Stimulated activated effector memory CD8-positive, alpha-beta T cell treated with anti-CD3 and anti-CD28 coated beads, Interleukin-12 subunit alpha, Interleukin-12 subunit beta, amount 100 ng/mL, for 72 hours (primary cell): Measurements from ENCODE around the gene CCNL1.
"Not testable (repeated sequence)": the region's sequence is repeated elsewhere in the genome, so short reads cannot be mapped to it uniquely, and the experiment has no call there.

Source experiments
- ATAC-seq: fragments of 150-1000 bp; cut with Tn5 transposase; 2 replicates; pipeline ENCODE4 v1.10.0; 2021
- DNase-seq, 2 donors: peaks; one replicate each; pipeline ENCODE4 v3.0.0; 2021 to 2022; ENCODE audit warnings: low spot score in 2 of 2
- H3K27ac Mint-ChIP-seq: one replicate; pipeline ENCODE4 v1.8.0; 2022; ENCODE audit warnings: mild to moderate bottlenecking, mixed read lengths
- H3K36me3 Mint-ChIP-seq: one replicate; pipeline ENCODE4 v1.8.0; 2022; ENCODE audit warnings: mild to moderate bottlenecking, mixed read lengths
- H3K4me1 Mint-ChIP-seq: one replicate; pipeline ENCODE4 v1.8.0; 2022; ENCODE audit warnings: mixed read lengths
- H3K4me3 Mint-ChIP-seq: one replicate; pipeline ENCODE4 v1.8.0; 2022; ENCODE audit warnings: mild to moderate bottlenecking, mixed read lengths
- H3K9me3 Mint-ChIP-seq: one replicate; pipeline ENCODE4 v1.8.0; 2022; ENCODE audit warnings: mixed read lengths

Gene CCNL1

DNA sequence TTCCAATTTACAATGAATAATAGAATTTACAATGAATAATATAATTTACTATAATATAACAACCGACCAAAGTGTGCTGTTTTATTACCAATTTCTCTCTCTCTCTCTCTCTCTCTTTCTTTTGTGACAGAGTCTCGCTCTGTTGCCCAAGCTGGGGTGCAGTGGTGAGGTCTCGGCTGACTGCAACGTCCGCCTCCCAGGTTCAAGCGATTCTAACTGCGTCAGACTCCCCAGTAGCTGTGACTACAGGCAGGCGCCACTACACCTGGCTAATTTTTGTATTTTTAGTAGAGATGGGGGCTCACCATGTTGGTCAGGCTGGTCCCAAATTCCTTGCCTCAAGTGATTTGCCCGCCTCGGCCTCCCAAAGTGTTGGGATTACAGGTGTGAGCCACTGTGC, 17.0 kb upstream of the CCNL1 start:
- ATAC-seq (no peak), DNase-seq (no peak)
- Mint-ChIP-seq H3K9me3 (no peaks in the 10 kb centered on the region), H3K4me3 (no peak overlapping the region), H3K4me1 (peaks cover 7% of the 10 kb centered on the region), H3K27ac (no peak overlapping the region), H3K36me3 (peaks cover 16% of the 10 kb centered on the region)

DNA sequence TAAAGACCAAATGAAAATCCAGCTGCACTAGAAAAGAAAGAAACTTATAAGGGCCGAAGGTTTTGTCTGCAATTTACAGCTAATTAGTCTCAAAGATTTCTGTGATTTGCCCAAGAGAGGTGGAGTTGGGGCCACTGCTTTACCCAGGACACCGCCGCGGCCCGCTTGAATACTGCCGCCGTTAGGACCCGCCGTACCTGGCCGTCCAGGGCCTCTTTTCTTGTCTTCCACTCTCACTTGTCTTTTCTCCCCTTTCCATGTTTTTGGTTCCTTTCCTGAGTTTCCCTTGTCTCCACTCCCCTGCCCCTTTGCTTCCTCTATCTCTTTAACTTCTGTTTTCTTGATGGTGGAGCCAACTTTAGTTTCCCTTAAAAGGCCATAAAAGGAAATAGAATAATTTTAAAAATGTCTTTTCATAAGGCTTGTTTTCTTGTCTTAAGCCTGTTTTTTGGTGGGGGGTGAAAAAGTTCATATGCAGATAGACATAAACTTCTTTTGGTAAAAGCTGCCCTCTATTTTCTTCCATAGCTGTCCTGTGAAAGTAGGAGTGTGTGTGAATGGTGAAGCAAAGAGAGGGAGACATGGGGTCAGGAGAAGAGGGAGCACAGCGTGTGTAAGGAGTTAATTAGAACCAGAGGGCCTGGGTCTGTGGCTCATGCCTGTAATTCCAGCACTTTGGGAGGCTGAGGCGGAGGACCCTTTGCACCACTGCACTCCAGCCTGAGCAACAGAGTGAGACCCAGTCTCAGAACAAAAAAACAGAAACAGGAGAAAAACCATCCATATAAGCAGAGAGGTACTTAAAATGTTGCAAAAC, 16.0 kb upstream of the CCNL1 start:
- Mint-ChIP-seq H3K27ac (peak overlapping the region; percentile 98), H3K4me3 (peak overlapping the region; percentile 77), H3K9me3 (no peaks in the 10 kb centered on the region), H3K36me3 (peaks cover 16% of the 10 kb centered on the region), H3K4me1 (peaks cover 7% of the 10 kb centered on the region)
- ATAC-seq (no peak), DNase-seq (no peak)

DNA sequence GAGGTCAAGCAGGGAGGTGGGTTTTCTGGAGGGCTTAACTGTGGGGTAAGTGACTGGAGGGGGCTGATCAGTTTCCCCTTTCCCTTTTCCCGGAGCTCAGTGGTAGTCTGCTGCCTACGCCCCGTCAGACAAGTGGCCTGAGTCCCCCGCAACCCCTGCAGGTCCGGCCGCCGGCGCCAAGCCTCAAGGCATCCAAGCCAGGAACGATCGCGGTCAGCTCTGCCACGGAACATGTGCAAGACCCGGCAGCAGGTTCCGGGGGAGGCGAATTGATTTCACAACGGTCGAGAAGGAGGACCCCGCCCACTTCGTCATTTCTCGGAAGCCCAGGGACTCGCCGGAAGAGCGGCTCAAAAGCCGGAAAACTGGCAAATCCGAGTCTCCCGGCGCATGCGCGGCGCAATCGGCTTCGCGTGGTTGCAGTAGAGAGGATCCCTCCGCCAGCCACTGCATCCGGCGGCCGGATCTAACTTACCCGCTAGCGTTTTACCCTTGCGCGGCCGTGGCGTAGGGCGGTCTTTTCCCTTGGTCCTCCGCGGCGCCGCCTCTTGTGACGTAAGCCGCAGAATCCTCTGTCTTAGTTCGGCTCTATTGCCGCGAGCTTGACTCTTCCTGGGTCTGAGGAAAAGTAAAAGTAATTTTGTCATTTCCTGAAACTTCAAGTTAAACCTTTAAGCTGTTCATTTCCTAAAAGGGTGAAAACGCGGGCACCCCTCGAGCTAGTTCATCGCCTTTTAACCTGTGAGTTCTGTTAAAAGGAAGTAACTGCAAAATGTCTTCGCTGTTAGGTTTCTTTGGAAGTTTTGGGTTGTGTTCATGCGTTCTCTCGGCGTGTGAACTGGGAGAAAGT, 14.9 kb upstream of the CCNL1 start:
- ATAC-seq (peak; percentile 99), DNase-seq (peak; percentile 92 to 99)
- Mint-ChIP-seq H3K27ac (peak overlapping the region; percentile 98), H3K4me3 (peak overlapping the region; percentile 77), H3K4me1 (peaks cover 7% of the 10 kb centered on the region), H3K36me3 (peaks cover 16% of the 10 kb centered on the region), H3K9me3 (no peaks in the 10 kb centered on the region)

DNA sequence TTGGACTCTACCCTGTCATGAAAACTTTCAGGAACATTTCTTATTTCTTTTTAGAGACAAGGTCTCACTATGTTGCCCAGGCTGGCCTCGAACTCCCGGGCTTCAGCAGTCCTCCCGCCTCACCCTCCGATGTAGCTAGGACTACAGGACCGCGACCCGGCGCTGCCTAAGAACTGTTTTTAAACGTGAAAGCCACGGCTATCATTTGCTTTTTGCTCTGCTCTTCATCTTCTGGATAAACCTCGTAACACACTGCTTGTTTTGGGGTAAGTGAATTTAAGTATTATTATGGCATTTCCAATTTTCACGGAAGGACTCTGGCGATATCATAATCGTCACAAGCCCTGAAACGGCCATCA, 14.3 kb upstream of the CCNL1 start:
- H3K4me1 Mint-ChIP-seq: peaks cover 7% of the 10 kb centered on the region
- H3K27ac Mint-ChIP-seq: peak overlapping the region; percentile 98
- ATAC-seq (no peak), DNase-seq (no peak)
- H3K4me3 Mint-ChIP-seq: peak overlapping the region; percentile 77
- H3K9me3 Mint-ChIP-seq: no peaks in the 10 kb centered on the region
- H3K36me3 Mint-ChIP-seq: peaks cover 16% of the 10 kb centered on the region

DNA sequence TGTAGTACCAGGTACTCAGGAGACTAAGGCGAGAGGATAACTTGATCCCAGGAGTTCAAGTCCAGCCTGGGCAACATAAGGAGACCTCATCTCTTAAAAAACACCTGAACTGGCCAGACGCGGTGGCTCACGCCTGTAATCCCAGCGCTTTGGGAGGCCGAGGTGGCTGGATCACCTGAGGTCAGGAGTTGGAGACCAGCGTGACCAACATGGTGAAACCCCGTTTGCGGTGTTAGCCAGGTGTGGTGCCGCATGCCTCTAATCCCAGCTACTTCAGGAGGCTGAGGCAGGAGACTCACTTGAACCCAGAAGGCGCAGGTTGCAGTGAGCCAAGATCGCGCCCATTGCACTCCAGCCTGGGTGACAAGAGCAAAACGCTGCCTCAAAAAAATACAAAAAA, 13.4 kb upstream of the CCNL1 start:
- ATAC-seq, H3K4me1 Mint-ChIP-seq, DNase-seq, H3K9me3 Mint-ChIP-seq: not testable (repeated sequence)
- Mint-ChIP-seq H3K4me3 (peak overlapping the region; percentile 77), H3K27ac (peak overlapping the region; percentile 32), H3K36me3 (peaks cover 16% of the 10 kb centered on the region)

DNA sequence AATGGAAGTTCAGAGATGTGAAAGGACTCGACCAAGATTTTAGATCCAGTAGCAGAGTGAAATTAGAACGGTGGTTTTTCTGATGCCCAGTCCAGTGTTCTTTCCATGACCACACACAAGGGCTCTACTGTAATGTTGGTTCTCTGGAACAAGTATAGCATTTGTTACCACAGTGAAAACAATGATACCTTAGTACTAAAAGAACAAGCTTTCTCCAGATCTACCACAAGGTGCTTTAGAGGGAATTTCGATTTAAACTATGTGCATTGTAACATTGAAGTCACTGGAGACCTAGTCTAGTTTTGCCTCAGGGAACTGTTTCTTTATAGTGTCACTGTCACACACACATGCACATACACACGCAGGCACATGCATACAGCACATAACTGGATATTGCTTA, 12.8 kb upstream of the CCNL1 start:
- Mint-ChIP-seq H3K4me1 (peaks cover 7% of the 10 kb centered on the region), H3K4me3 (no peak overlapping the region), H3K27ac (peak overlapping the region; percentile 32), H3K36me3 (peaks cover 16% of the 10 kb centered on the region), H3K9me3 (no peaks in the 10 kb centered on the region)
- DNase-seq: no peak
- no peak for ATAC-seq

DNA sequence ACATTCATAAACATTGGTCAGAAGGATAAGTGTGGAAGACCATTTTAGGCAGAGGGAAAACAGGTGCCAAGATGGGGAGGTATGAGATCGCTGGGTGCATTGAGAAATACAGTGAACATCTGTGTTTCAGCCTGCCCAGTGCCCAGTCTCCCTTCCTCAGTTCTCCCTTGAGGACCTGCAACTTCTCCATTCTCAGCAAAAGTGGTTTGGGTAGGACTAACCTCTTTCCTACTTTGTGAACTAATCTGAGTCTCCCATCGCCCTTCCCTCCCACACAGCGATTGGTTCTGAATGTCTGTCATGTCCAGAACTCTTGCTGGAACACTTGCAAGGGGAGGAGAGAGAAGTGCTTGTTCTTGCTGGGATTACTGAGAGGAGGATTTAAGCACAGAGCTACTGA, 10.9 kb upstream of the CCNL1 start:
- Mint-ChIP-seq H3K4me3 (no peak overlapping the region), H3K27ac (no peak overlapping the region), H3K9me3 (no peaks in the 10 kb centered on the region), H3K36me3 (peaks cover 16% of the 10 kb centered on the region), H3K4me1 (peaks cover 7% of the 10 kb centered on the region)
- DNase-seq: no peak
- ATAC-seq: no peak

DNA sequence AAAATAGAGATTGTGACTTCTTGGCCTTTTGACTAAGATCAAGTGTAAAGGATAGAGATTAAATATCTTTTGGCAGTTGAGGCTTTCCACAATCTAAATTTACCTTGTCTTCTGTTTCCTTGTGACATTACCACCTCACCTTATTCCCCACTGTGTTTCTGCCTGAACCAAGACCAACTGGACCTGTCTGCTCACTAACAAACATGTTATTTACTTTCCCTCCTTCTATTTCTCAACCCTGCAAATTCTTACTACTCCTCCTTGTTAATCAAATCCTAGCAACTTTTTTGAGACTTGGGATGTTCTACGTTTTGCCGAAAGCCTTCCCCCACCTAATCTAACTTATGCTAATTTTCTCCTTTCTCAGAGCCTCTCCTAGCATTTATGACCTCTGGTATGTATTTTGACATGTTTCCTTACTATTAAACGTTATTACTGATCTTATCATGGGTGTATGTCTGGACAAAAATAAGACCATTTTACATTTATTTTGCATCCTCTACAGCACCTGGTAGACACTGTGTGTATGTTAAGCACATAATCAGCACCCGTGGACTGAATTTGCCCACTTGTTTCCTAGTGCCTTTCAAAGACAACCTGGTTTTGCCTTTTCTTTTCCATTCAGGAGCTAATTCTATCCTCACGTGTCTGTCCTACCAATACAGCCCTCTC, 7.6 kb upstream of the CCNL1 start:
- ATAC-seq (no peak), DNase-seq (no peak)
- no peaks in the 10 kb centered on the region for H3K9me3 Mint-ChIP-seq
- no peaks in the 10 kb centered on the region for H3K36me3 Mint-ChIP-seq
- no peak overlapping the region for H3K4me3 Mint-ChIP-seq
- peak overlapping the region; percentile 29 for H3K27ac Mint-ChIP-seq
- peaks cover 13% of the 10 kb centered on the region for H3K4me1 Mint-ChIP-seq

DNA sequence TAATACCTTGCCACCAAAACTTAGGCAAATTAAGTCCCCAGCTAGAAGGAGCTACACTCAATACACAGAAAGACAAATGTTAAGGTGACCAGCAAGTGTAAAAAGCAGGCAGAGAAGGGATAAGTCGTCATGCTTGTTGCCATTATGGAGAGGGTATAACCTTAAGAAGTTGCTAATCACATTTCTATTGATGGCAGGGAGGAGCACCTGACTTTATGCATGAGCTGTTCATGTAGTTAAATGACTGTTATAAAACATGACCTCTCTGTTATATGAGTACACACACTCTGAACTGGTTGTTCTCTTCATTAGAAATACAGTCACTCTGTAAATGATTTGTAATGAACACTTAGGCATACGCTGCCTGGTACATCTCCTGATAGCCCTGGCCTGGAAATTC, 6.6 kb upstream of the CCNL1 start:
- no peak for DNase-seq
- no peak overlapping the region for H3K4me3 Mint-ChIP-seq
- no peaks in the 10 kb centered on the region for H3K36me3 Mint-ChIP-seq
- peak; percentile 81 for ATAC-seq
- H3K9me3 Mint-ChIP-seq: no peaks in the 10 kb centered on the region
- no peak overlapping the region for H3K27ac Mint-ChIP-seq
- H3K4me1 Mint-ChIP-seq: peaks cover 13% of the 10 kb centered on the region

DNA sequence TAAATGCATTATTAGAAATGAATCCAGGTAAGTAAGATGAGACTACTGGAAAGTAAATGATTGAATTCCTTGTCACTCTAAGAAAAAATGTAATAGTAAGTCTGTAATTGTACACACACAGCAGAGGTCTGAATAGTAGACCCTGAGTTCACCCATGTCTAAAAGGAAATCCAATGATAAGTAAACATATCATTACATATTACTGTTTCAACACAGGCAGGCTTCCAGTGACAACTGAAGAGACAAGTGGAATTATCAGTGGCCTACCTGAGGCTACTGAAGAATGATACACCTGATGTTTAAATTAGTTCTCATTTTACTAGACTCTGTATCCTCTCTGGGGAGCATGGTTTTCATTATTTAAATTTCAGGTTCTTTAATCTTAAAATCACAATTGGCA, 6.2 kb upstream of the CCNL1 start:
- H3K9me3 Mint-ChIP-seq: no peaks in the 10 kb centered on the region

DNA sequence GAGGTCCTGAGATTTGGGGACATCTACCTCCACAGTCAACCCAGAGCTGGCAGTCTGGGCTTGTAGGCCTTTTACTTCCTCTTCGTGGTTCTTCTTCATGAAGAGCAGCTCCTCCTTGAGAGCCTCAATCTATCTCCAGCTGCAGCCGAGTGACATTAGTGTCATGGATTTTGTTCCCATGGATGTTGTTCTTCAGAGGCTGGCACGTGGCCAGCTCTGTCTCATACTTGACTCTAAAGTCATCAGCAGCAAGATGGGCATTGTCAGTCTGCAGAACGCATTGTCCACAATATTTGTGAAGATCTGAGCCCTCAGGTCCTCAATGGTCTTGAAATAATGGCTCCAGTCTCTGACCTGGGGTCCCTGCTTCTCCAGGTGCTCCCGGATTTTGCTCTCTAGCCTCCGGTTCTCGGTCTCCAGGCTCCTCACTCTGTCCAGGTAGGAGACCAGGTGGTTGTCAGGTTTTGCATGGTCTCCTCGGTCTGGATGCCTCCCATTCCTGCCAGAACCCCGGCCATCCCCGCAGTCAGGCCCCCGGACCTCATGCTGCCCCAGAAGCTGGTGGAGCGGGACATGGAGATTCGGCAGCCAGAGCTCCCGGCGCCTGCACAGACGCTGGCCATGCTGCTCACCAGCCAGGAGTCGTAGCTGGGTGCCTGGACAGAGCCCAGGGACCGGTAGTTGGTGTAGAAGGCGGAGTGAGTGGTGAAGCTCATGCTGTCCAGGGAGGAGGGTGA, 3.4 kb upstream of the CCNL1 start:
- H3K36me3 Mint-ChIP-seq: peaks cover 28% of the 10 kb centered on the region
- ATAC-seq (no peak), DNase-seq (no peak)
- H3K27ac Mint-ChIP-seq: peak overlapping the region; percentile 40
- H3K9me3 Mint-ChIP-seq: no peaks in the 10 kb centered on the region
- H3K4me1 Mint-ChIP-seq: peaks cover 26% of the 10 kb centered on the region
- no peak overlapping the region for H3K4me3 Mint-ChIP-seq

More for the DNA sequence above, 6.2 kb upstream of the CCNL1 start:
- no peak overlapping the region for H3K4me3 Mint-ChIP-seq
- no peak overlapping the region for H3K27ac Mint-ChIP-seq
- H3K36me3 Mint-ChIP-seq: peaks cover under 1% of the 10 kb centered on the region
- DNase-seq (no peak), ATAC-seq (no peak)
- peaks cover 17% of the 10 kb centered on the region for H3K4me1 Mint-ChIP-seq

DNA sequence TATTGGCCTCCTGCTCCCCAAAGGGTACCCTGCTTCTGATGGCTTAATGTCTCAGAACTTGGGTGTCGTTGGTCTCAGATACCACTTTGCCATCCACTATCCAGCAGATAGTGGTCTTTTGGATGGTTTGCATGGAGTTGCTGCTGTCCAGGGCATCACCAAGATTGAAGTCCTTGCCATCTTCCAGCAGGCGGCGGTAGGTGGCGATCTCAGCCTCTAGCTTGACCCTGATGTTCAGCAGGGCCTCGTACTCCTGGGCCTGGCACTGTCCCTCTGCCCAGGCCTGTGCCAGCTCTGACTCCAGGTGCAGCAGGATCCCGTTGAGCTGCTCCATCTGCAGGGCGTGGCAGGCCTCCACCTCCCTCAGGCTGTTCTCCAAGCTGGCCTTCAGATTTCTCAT, 2.7 kb upstream of the CCNL1 start:
- peaks cover 35% of the 10 kb centered on the region for H3K36me3 Mint-ChIP-seq
- not testable (repeated sequence) for DNase-seq, H3K4me3 Mint-ChIP-seq

DNA sequence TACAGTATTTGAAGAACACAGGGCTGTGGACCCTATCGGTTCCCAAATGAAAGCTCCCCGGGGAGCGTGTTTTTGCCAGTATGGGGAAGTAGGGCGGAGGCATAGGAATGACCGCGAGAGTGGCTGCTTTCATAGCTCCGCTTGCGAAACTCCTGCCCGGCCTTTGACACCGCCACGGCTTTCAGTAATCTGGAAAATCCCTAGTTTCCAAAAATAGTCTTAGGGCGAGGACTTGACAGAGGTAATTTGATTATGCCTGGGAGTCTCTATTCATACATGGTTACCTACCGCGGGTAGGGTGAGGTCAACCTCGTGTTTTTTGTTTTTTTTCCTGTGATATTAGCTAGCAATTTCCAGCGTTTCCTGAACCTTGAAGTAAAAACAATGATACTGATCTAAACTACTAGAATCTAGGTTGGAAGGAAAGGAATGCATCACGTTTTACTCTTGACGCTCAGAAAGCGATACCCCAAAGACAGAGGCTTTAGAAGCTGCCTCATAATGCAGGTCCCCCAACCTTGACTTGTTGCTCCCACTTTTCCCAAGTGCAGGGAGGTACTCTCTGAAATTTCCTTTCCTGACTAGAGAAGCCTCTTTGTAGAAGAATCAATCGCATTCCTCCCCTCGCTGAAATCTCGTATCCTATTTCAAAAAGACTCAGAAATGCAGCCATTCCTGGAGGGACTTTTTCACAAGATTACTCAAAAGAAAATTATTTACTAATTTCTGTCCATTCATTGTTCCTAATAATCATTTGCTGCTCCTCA, 894 bp upstream of the CCNL1 start:
- H3K27ac Mint-ChIP-seq: peak overlapping the region; percentile 98
- H3K36me3 Mint-ChIP-seq: peaks cover 53% of the 10 kb centered on the region
- peaks cover 44% of the 10 kb centered on the region for H3K4me1 Mint-ChIP-seq
- H3K4me3 Mint-ChIP-seq: peak overlapping the region; percentile 86
- ATAC-seq: peak; percentile 50
- DNase-seq: no peak
- H3K9me3 Mint-ChIP-seq: no peaks in the 10 kb centered on the region

More for the DNA sequence above, 2.7 kb upstream of the CCNL1 start:
- peaks cover 33% of the 10 kb centered on the region for H3K4me1 Mint-ChIP-seq
- H3K9me3 Mint-ChIP-seq, ATAC-seq: not testable (repeated sequence)
- peak overlapping the region; percentile 98 for H3K27ac Mint-ChIP-seq

DNA sequence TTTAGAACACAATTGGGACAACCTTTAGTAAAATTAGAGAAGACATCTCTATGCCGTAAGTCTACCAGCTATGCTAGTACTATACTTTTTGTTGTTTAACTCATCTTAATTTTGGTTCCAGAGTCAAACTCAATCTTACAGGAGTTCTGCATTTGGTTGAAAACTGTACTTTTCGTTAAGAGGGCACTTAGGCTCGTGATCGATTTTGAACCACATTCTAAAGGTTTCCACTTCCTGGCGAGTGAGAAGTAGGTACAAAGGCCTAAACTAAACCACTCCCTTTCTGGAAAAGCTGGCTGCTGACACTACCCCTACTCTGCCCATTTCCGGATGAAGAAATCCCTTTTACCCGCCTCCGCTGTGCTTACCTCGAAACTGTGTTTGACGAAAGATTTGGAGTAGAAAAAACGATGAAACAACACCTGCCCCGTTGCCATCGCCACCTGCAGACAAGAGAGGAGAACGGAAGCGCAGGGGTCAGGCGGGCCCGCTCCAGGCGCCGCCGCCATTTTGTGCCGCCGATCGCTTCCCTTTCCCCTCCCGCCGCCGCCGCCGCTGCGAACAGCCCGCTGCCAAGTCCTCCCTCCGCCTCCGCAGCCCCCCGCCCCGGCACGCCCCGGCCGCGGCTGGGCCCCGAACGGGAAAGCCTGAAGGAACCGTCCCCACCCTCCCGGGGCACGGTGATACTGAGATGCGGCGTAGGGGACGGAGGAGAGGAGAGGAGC, 748 bp downstream of the CCNL1 start:
- Mint-ChIP-seq H3K27ac (peak overlapping the region; percentile 98), H3K4me1 (peaks cover 60% of the 10 kb centered on the region), H3K4me3 (peak overlapping the region; percentile 86), H3K9me3 (no peaks in the 10 kb centered on the region), H3K36me3 (peaks cover 70% of the 10 kb centered on the region)
- ATAC-seq: peak; percentile 67
- DNase-seq: peak; percentile 57 to 86
